Ovary (tissue), 3 donors: Measurements from ENCODE around the gene PODXL2.

ENCODE experiments used
- POLR2A ChIP-seq: fragments of 450-650 bp; IDR thresholded peaks from one replicate; pipeline ENCODE4 v1.6.1; 2017; ENCODE audit warnings: antibody characterized with exemption, mild to moderate bottlenecking, moderate library complexity
- TF ChIP-seq, protein P1 (sequence below), 3 donors: fragments of 450-650 bp in 2 of 3; fragments of 200-600 bp in 1 of 3; IDR thresholded peaks; one replicate each; pipeline versions ENCODE4 v1.5.1 to v1.8.0; 2016 to 2022; ENCODE audit warnings: antibody characterized with exemption in 3 of 3, mild to moderate bottlenecking in 1 of 3
- donor health status: DM: no; HTN: no; CAD: no.

DNA sequence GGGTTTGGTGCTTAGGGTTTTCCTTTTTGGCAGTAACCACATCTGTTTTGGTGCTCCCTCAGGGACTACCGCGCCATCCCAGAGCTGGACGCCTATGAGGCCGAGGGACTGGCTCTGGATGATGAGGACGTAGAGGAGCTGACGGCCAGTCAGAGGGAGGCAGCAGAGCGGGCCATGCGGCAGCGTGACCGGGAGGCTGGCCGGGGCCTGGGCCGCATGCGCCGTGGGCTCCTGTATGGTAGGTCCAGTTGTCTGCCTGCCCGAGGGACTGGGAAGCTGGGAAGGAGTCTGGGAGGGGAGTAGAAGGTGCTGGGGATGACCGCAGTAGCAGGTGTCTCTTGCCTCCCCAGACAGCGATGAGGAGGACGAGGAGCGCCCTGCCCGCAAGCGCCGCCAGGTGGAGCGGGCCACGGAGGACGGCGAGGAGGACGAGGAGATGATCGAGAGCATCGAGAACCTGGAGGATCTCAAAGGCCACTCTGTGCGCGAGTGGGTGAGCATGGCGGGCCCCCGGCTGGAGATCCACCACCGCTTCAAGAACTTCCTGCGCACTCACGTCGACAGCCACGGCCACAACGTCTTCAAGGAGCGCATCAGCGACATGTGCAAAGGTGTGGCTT lies 24.3 kb upstream of the PODXL2 start:
- TF ChIP-seq, protein P1, sequence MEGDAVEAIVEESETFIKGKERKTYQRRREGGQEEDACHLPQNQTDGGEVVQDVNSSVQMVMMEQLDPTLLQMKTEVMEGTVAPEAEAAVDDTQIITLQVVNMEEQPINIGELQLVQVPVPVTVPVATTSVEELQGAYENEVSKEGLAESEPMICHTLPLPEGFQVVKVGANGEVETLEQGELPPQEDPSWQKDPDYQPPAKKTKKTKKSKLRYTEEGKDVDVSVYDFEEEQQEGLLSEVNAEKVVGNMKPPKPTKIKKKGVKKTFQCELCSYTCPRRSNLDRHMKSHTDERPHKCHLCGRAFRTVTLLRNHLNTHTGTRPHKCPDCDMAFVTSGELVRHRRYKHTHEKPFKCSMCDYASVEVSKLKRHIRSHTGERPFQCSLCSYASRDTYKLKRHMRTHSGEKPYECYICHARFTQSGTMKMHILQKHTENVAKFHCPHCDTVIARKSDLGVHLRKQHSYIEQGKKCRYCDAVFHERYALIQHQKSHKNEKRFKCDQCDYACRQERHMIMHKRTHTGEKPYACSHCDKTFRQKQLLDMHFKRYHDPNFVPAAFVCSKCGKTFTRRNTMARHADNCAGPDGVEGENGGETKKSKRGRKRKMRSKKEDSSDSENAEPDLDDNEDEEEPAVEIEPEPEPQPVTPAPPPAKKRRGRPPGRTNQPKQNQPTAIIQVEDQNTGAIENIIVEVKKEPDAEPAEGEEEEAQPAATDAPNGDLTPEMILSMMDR (IDR thresholded peaks at IDR 0.05): no peak
- TF ChIP-seq POLR2A: no peak
